Embryonic facial prominence (tissue), 1 donor: Measurements from ENCODE around the gene PDCD4.
"Not testable (repeated sequence)": the region's sequence is repeated elsewhere in the genome, so short reads cannot be mapped to it uniquely, and the experiment has no call there.

Source experiments
- DNase-seq: peaks from one replicate; pipeline ENCODE4 v3.0.0-alpha.2; 2016; ENCODE audit errors: extremely low spot score

Gene PDCD4

DNA sequence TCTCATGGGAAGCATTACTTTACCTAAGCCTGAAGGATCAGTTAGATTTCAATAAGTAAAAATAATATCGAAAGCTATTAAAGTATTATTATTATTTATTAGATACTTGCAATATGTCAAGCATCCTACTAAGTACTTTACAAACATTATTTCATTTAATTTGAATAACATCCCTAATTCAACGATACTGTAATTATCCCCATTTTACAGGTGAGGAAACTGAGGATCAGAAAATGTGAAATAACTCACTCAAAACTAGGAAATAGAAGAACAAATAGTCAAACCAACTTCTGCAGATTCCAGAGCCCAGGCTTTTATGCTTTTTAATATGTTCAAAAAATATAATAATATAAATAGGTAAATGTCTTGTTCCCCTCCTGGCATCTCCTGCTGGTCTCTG lies 10.3 kb upstream of the PDCD4 start:
- DNase-seq: no peak

GRCh38 chr10:110861930-110862649 lies 9.6 kb upstream of the PDCD4 start:
- DNase-seq: no peak

DNA sequence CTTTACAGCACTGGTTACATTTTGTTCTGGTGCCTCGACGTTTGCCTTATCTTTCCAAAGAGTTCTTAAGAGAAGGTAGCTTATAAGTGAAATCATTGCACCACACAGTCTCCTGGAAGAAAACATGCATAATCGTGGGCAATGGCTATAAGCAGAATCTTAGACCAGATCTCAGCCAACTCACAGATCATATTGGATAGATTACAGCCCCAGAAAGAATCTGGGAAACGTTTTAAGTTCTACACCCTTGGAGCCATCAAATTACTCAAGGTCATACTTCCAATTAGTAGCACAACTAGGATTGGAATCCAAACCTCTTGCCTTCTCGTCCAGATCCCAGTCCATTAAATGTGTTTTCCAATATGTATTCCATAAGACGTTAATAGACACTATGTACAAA lies 8.8 kb upstream of the PDCD4 start:
- no peak for DNase-seq

- no peak for DNase-seq
Observed at GRCh38 chr10:110863361-110863760, 8.4 kb upstream of the PDCD4 start.

DNA sequence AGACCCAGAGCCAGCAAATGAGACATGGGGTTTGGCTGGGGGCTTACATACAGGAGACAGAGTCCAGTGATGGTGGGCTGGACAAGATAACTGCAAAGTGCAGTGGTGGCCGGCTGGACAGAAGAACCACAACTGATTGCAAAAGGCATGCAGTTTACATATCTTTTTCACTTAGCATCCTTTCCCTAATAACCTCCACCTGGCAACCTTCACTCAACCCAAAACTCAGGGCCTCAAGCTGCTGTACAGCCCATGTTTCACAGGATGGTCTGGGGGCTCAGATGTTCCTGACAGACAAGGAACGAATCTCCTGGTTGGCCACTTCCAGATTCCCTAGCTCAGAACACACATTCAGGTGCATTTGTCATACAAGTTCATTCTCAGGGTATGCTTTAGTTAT lies 7.8 kb upstream of the PDCD4 start:
- DNase-seq: no peak

GRCh38 chr10:110864662-110865140 lies 7.0 kb upstream of the PDCD4 start:
- no peak for DNase-seq

DNA sequence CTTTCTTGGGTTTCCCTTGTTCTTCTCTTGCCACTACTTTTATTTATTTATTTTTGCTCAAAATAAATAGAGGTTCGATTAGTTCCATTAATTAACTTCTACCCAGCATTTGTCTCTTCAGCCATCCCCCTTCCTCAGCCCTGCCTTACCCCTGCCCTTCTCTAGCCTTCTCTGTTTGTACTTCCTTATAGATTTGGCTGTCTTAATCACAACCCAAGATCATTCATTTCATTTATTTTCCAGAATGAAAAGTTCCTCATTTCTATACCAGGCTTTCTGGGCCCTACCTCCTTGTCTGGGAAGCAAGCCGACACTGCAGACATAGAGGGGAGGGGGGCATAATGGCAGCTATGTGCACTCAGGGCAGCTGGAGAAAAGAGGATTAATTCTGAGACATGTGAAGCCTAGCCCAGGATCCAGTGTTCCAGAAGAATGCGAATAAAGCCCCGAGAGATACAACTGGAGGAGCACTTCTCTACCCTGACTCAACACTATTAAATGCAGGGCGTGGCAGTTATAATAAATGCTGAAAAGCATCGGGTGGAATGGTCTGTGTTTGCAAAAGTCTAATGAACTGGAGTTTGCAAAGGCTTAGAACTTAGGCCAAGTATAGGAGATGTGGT lies 6.4 kb upstream of the PDCD4 start:
- peak; percentile 70 for DNase-seq

GRCh38 chr10:110865809-110866482 lies 5.8 kb upstream of the PDCD4 start:
- DNase-seq: no peak

DNA sequence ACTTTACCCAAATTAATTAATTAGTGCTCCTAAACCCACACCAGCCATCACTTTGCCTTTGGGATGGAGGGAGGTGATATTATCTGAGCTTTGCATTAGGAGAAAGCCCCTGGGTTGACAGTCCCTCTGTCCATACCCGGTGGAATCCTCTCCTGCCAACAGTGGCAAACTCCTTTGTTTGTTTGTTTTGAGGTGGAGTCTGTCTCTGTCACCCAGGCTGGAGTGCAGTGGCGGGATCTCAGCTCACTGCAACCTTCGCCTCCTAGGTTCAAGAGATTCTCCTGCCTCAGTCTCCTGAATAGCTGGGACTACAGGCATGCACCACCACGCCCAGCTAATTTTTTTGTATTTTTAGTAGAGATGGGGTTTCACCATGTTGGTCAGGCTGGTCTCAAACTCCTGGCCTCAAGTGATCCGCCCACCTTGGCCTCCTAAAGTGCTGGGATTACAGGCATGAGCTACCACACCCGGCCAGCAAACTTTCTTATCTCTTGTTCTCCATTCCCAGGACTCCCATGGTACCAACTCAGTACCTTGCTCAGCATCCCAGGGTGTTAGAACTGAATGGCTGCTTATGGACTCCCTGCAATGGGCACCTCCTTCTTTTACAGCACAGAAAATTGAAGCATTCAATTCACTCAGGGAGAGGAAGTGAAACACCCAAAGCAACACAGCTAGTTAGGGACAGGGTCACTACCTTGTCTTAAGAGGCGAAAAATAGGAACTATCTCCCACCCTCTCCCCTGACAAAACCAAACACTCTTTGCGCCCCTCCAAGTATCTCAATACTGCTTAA lies 4.5 kb upstream of the PDCD4 start:
- not testable (repeated sequence) for DNase-seq

DNA sequence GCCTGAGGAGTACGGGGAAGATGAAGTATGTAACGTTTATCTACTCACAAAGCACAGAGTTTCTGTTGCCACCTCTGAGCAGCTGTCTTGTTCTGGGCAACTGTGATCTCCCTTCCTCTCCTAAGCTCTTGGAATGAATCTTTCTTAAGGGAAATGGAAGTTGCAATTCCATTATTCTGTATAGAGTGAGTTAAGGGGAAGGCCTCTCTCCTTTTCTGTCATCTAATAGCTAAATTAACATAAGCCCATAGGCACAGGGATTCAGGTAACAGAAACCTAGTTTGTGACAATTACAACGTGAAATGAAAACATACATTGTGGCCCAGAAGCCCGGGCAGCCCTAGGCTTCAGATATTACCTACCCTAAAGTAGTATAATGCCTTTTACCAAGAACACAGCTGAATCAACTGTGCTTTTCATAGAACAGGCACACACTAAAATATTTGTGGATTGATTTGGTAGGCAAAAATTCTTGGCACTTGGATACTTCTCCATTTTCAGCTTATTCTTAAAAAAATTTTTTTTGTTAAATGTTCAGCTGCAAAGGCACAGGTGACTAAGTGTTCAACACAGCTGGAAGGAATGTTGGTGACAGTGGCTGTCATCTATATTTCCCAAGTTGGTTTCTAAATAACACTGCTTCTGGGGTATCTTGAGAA lies 3.8 kb upstream of the PDCD4 start:
- DNase-seq: no peak

DNA sequence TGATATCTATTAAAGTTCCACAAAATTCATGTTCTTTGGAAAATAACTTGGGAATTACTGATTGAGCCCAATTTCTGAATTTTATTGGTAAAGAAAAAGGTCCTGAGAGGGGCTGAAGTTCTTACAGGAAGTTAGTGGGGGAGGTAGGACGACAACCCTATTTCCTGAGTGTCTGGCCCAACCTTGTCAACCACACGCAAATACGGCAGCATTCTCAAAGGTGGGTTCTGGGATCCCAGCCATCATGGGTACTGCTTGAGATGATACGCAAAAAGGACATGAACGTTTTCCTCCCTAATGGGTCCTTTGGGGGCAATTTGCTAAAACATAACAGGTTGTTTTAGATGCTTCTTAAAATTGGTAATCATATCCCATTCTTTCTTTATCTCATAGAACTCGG lies 2.7 kb upstream of the PDCD4 start:
- DNase-seq: no peak

- DNase-seq: no peak
Observed at GRCh38 chr10:110870823-110871297, 868 bp upstream of the PDCD4 start.

- DNase-seq: peak; percentile 82
Observed at GRCh38 chr10:110872145-110872983, 636 bp downstream of the PDCD4 start.

- DNase-seq: no peak
Observed at GRCh38 chr10:110872984-110873923, 1.5 kb downstream of the PDCD4 start.

DNA sequence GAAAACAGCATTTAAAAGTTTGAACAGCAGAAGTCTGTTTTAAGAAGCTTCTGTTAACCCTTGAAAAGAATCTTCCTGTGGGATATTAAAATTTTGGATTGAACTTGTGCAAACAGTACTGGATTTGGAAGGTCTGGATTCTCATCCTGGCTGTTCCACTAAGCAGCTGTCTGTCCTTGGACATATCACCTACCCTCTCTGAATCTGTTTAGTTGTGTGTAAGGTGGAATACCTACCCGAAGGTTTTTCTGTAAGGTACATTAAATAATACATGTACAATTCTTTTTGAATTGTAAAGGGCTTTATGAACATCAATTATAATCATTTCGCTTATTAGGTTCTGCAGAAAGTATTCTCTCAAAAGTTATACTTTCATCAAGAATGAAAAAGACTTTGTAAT lies 2.2 kb downstream of the PDCD4 start:
- DNase-seq: no peak

- no peak for DNase-seq
Observed at GRCh38 chr10:110876000-110876399, 4.3 kb downstream of the PDCD4 start.

GRCh38 chr10:110876788-110877187 lies 5.1 kb downstream of the PDCD4 start:
- DNase-seq: no peak

- DNase-seq: no peak
Observed at GRCh38 chr10:110880012-110880411, 8.3 kb downstream of the PDCD4 start.

DNA sequence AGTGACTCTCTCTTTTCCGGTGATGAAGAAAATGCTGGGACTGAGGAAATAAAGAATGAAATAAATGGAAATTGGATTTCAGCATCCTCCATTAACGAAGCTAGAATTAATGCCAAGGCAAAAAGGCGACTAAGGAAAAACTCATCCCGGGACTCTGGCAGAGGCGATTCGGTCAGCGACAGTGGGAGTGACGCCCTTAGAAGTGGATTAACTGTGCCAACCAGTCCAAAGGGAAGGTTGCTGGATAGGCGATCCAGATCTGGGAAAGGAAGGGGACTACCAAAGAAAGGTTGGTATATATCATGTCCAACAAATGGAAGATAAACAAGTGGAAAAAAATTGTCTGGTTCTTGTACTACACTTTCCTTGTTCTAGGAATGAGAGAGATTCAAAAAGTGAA lies 9.5 kb downstream of the PDCD4 start:
- no peak for DNase-seq
